ENCODE results near the gene UMAD1.

GRCh38 chr7:7897509-7897908 is 257.0 kb downstream of the UMAD1 start:
- TF ChIP-seq, protein P1, sequence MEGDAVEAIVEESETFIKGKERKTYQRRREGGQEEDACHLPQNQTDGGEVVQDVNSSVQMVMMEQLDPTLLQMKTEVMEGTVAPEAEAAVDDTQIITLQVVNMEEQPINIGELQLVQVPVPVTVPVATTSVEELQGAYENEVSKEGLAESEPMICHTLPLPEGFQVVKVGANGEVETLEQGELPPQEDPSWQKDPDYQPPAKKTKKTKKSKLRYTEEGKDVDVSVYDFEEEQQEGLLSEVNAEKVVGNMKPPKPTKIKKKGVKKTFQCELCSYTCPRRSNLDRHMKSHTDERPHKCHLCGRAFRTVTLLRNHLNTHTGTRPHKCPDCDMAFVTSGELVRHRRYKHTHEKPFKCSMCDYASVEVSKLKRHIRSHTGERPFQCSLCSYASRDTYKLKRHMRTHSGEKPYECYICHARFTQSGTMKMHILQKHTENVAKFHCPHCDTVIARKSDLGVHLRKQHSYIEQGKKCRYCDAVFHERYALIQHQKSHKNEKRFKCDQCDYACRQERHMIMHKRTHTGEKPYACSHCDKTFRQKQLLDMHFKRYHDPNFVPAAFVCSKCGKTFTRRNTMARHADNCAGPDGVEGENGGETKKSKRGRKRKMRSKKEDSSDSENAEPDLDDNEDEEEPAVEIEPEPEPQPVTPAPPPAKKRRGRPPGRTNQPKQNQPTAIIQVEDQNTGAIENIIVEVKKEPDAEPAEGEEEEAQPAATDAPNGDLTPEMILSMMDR (IDR thresholded peaks at IDR 0.05 in 8 of 11, conservative IDR thresholded peaks at IDR 0.05 in 3 of 11) = no peak
- TF ChIP-seq POLR2AphosphoS5 (IDR thresholded peaks at IDR 0.05) = no peak
- no peak for TF ChIP-seq POLR2A (IDR thresholded peaks at IDR 0.05)
